HAP-1 (cell line): ENCODE results near the gene CCDC107.

Experiments
- DNase-seq, 2 experiments: peaks; one replicate each; pipeline ENCODE4 v3.0.0-alpha.2; 2016 to 2020; ENCODE audit warnings: low spot score in 2 of 2
- H3K27me3 ChIP-seq: fragments of 250-450 bp; sonication (Bioruptor Pico); 2 replicates; pipeline ENCODE4 v1.5.1; 2020; ENCODE audit warnings: low read depth, mild to moderate bottlenecking, moderate library complexity
- H3K36me3 ChIP-seq: fragments of 250-450 bp; sonication (Bioruptor Pico); replicated peaks from 2 replicates; pipeline ENCODE4 v1.5.1; 2020; ENCODE audit warnings: mild to moderate bottlenecking
- H3K4me1 ChIP-seq: fragments of 250-450 bp; sonication (Bioruptor Pico); 2 replicates; pipeline ENCODE4 v1.5.1; 2020; ENCODE audit warnings: mild to moderate bottlenecking
- H3K4me3 ChIP-seq: fragments of 250-450 bp; sonication (Bioruptor Pico); 2 replicates; pipeline ENCODE4 v1.5.1; 2020; ENCODE audit warnings: mild to moderate bottlenecking, moderate library complexity
- H3K9me3 ChIP-seq: fragments of 250-450 bp; sonication (Bioruptor Pico); 2 replicates; pipeline ENCODE4 v1.5.1; 2020; ENCODE audit warnings: mild to moderate bottlenecking, moderate library complexity
- in situ Hi-C: fragments of 300-500 bp; cut with MboI; formaldehyde crosslinking; loops from 3 replicates; pipeline ENCODE4 v1.14.3; 2020; ENCODE audit warnings: low sequenced_read_pairs, inconsistent platforms, mixed read lengths

Gene CCDC107

DNA sequence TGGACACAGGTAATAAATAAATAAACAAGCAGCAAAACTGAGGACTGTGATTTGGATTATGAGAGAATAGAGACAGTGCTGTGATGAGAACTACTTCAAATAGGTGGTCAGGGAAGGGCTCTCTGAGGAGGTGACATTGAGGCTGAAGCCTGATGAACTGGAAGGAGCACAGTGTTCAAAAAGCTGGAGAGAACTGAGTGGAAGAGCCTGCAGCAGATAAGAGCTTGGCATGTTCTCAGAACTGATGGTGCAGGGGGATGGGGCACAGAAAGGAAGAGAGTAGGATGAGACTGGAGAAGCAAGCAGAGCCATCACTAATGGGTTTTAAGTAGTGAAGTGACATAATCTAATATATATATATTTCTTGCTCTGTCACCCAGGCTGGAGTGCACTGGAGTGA lies 42.9 kb downstream of the CCDC107 start:
- in situ Hi-C loops = no loop called here
- no peak for DNase-seq
- Histone ChIP-seq H3K27me3 (no peaks in the 10 kb centered on the region), H3K9me3 (no peaks in the 10 kb centered on the region), H3K36me3 (peaks cover 99% of the 10 kb centered on the region), H3K4me1 (no peaks in the 10 kb centered on the region), H3K4me3 (no peak overlapping the region)

DNA sequence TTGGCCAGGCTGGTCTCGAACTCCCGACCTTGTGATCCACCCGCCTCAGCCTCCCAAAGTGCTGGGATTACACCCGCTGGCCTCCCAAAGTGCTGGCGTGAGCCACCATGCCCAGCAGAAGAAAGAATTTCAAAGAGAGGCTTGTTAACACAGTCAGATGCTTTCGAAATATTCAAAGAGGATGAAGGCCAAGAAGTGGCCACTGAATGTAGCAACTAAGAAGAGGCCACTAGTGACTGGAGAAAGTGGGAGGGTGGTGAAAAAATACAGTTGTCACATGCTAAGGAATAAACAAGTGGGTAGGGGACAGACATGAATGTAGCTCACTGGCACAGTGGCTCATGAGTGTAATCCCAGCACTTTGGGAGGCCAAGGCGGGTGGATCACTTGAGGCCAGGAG lies 44.6 kb downstream of the CCDC107 start:
- no peak for DNase-seq
- Histone ChIP-seq H3K4me3 (no peak overlapping the region), H3K9me3 (no peaks in the 10 kb centered on the region), H3K4me1 (no peaks in the 10 kb centered on the region), H3K36me3 (peaks cover 100% of the 10 kb centered on the region), H3K27me3 (no peaks in the 10 kb centered on the region)
- in situ Hi-C loops = no loop called here

DNA sequence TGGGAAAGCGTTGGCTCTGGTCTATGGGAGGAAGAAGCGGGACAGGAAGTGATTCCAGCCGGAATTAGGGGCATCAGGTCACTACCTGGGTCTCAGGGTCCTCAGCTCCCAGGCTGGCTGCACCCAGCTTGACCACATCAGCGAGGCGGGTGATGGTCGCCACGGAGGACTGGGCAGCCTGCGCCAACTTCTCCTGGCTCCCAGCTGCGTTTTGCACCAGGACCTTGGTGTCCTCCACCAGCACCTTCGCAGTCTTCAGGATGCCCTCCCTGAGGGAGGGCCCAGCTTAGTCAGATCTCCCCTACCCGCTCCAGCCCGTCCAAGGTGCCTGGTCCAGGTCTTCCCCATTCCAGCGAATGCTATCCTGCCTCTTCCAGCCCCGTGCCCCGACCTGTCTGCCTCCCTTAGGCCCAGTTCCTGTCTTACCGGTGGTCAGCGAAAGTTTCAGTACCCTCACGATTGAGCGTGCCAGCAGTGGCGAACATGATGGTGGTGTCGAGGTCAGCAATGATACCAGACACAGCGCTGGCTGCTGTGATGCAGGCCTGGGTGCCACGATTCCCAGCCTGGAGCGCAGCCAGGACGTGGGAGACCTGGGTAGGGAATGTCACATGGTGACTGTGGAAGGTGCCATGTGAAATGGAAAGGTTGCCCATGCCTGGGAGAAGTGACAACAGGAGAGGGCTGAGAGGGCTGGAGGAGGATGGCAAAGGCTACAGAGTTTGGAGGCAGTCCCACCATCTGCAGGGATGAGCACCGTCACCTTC lies 46.0 kb downstream of the CCDC107 start:
- no peak for DNase-seq
- no peaks in the 10 kb centered on the region for H3K27me3 ChIP-seq
- H3K36me3 ChIP-seq = peaks cover 98% of the 10 kb centered on the region
- no peaks in the 10 kb centered on the region for H3K4me1 ChIP-seq
- no peaks in the 10 kb centered on the region for H3K9me3 ChIP-seq
- no peak overlapping the region for H3K4me3 ChIP-seq
- in situ Hi-C loops = no loop called here

GRCh38 chr9:35705372-35705771 lies 47.3 kb downstream of the CCDC107 start:
- Histone ChIP-seq H3K9me3 (no peaks in the 10 kb centered on the region), H3K27me3 (no peaks in the 10 kb centered on the region), H3K4me3 (no peak overlapping the region), H3K36me3 (peaks cover 93% of the 10 kb centered on the region), H3K4me1 (no peaks in the 10 kb centered on the region)
- in situ Hi-C loops = no loop called here
- no peak for DNase-seq

DNA sequence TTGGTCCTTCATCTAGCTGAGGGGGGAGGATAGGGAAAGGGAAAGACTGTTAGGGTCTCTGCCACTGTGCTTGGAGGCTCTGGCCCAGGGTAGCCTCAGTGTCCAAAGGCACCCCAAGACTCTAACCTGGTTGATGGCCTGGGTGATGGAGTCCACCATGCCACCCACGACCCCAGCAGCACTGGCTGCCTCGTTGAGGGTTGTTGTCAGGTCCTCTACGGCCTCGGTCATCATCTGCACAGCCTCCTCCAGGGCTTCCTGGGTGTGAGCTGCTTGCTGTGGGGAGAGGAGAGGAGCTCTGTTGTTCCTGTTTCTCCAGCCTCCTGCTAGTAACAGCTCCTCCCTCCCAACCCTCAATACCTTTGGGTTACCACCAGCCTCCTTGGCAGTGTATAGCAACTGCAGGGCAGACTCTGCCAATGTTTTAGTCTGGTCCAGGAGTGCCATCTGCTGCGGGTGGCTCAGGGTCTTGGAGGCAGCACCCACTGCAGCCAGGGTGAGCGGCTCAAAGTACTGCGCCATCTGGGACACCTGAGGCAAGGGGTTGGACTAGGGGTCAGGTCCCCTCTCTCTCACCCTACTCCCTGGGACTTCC lies 47.8 kb downstream of the CCDC107 start:
- Histone ChIP-seq H3K9me3 (no peaks in the 10 kb centered on the region), H3K4me1 (no peaks in the 10 kb centered on the region), H3K4me3 (no peak overlapping the region), H3K27me3 (no peaks in the 10 kb centered on the region), H3K36me3 (peaks cover 93% of the 10 kb centered on the region)
- in situ Hi-C loops = no loop called here
- DNase-seq = no peak

- Histone ChIP-seq H3K36me3 (peaks cover 93% of the 10 kb centered on the region), H3K9me3 (no peaks in the 10 kb centered on the region), H3K4me3 (no peak overlapping the region), H3K27me3 (no peaks in the 10 kb centered on the region), H3K4me1 (no peaks in the 10 kb centered on the region)
- no peak for DNase-seq
- in situ Hi-C loops = no loop called here
Observed at GRCh38 chr9:35706951-35707350, 48.9 kb downstream of the CCDC107 start.

DNA sequence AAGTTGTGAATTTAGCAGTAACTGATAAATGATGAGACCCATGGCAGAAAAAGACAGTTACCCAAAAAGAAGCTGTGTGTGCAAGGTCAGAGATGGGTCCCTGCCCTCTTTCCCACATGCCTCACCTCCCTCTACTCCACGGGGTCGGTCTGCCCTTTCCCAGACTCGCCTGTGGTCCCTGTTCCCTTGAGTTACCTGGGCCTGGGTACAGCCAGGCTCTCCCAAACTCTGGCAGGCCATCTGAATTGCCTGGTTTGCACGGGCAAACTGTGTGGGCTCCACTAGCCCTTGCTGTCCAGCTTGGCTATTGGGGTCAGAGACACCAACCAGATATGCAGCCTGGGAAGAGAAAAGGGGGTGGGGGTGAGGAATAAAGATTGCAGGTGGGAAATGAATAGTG lies 50.1 kb downstream of the CCDC107 start:
- H3K27me3 ChIP-seq = no peaks in the 10 kb centered on the region
- H3K9me3 ChIP-seq = no peaks in the 10 kb centered on the region
- no peak for DNase-seq
- no peaks in the 10 kb centered on the region for H3K4me1 ChIP-seq
- in situ Hi-C loops = no loop called here
- no peak overlapping the region for H3K4me3 ChIP-seq
- H3K36me3 ChIP-seq = peaks cover 92% of the 10 kb centered on the region

- no peaks in the 10 kb centered on the region for H3K4me1 ChIP-seq
- DNase-seq = no peak
- no peak overlapping the region for H3K4me3 ChIP-seq
- H3K36me3 ChIP-seq = peaks cover 92% of the 10 kb centered on the region
- in situ Hi-C loops = no loop called here
- no peaks in the 10 kb centered on the region for H3K27me3 ChIP-seq
- H3K9me3 ChIP-seq = no peaks in the 10 kb centered on the region
Observed at GRCh38 chr9:35710818-35711500, 52.9 kb downstream of the CCDC107 start.
